AML-193 (cell line): ENCODE measurements around the gene FAM118A.
"Not testable (repeated sequence)": the region's sequence is repeated elsewhere in the genome, so short reads cannot be mapped to it uniquely, and the experiment has no call there.

Experiments used
- DNase-seq, 2 experiments: peaks; one replicate each; lab custom pipeline; 2025; lab: John Stamatoyannopoulos, UW

The FAM118A gene

DNA sequence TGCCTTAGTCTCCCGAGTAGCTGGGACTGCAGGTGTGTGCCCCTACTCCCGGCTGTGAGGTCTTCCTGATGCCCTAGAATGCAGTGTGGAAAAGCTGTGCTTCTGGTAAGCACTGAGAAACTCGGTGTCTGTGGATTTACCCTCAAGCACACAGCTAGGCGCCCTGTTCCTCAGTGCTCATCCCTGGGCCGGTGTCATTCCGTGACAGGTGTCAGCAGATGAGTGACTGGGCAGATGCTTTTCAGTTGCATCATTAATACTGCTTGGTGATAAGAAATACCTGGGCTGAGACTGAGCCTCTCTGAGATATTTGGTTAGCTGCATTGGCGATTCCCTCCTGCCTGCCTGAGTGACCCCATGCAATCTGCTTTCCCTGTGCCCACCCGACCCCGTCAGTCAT lies 21.8 kb downstream of the FAM118A start:
- DNase-seq = no peak

DNA sequence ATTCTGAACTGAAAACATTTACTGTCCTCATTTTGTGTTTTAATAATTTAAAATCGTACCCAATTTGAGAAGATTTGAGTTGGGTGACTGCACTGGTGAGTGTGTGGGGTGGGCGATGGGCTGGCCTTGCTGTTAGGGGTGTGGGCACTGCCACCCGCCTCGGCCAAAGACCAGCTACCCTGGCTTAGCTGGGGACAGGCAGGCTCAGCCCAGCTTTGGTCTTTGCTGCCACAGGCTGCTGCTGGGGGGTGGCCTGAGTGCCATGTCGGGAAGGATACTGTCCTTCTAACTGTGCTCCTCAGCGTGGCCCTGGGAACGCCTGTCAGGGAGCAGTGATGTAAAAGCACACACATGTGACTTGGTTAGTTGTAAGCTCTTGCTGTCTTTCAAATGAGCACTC lies 22.3 kb downstream of the FAM118A start:
- no peak for DNase-seq

DNA sequence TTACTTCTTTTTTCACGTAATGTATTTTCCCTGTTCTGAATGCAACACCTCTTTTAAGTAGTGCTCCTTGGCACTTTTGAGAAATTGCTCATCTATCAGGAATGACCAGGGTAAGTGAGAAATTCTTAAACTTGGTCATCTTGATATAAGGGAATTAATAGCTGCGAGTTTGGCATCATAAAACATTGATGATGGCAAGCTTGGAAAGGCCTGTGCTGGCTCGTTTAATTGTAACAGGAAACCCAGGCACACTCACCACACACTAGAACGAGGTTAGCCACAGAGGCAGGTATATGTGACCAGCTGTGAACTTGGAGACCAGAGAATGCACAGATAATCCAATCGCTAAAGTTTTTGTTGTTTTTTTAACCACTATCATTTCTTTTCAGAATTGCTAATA lies 24.3 kb downstream of the FAM118A start:
- DNase-seq = no peak

DNA sequence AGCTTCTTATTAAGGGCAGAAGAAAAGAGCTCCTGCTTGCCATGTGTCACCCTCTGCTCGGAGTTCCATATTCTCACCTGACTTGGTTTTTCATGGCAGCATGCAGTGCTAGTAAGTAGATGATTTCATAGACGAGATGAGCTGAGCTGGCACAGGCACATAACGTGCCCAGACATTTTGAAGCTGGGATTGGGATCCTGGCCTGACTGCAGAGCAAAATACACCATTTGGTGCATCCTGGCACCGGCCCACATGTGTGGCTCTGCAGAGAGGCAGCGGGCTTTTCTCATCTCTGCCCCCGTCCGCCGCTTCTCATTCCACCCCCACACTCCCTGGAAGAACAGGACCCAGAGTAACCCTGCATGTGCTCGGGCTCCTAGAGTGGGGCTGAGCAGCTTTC lies 24.8 kb downstream of the FAM118A start:
- no peak for DNase-seq

DNA sequence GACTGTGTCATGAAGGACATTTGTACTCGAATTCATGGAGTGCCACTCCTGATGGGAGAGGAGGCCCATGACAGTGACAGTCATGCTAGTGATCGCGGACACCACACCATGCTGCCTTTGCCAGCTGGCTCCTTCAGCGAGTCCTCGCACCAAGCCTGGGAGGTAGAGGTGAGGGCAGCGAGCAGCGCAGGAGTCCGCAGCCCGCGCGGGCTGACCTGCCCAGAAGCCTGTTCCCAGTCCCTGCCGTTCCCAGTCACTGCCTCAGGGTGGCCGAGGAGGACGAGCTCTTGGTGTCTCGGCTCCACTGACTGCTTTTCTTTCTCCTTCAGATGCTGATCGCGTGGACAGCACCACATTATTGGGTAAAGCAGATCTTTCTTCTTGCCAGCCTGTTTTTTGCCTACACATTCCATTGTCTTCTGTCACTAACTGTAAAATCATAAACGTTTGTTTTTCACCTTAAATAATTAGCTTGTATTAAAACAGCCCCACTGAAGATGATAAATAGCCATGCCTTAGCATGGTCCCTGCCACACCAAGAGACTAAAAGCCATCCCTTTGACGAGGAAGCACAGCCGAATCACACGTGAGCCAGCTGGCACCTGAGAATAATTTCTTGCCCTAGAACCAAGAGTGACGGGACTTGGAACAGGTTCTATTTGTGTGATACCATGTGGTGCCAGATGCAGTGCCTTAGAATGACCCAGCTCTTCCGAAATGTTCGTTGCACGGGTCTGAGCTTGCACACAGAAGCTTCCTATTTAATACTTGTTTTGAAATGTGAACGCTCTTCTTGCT lies 25.5 kb downstream of the FAM118A start:
- DNase-seq = no peak

DNA sequence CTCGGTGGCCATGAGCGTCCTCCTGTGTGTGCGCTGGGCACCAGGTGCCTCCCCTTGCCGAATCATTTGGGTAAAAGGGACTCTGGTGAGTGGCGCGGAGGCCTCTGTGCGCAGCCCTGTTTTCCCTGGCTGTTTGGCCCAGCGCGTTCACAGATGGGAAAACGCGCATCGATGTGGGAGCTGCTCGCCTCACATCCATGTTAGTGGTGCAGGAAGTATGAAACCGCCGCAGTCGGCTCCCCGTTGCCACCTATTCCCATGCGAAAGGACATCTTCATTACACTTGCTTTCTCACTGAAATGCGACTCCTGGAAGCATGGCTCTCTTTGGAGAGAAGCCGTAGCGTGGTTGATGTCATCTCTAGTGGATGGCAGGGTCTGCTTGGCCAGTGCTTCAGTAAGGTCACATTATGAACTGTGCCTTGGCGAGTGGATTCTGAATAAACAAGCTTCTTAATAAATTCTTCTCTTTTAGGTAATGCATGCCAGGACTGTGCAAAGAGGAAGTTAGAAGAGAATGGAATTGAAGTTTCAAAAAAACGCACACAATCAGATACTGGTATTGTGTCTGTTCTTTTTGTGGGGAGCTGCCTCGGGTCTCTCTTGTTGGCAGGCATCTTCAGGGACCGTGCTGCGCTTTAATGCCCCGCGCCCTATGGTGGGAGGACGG lies 26.3 kb downstream of the FAM118A start:
- no peak for DNase-seq

DNA sequence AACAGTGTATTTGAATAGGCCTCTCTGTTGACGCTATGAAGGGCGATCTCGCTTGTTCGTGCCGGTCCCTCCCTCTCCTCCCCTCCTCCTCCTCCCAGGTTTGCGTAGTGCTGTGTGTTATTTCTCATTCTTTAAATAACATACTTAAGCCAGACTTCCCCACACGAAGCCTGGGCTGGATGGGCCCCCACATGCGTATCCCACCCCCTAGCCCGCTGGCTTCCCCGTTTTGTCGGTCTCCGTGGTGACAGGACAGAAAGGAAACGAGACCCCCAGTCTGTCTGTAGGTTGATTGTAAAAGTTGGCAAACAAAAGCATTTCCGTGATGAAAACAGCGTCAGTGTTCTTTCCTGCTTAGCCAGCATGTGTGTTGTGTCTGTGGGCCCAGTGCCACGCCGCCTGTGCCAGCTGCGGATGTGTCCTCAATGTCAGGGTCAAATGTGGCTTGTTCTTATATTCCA lies 27.3 kb downstream of the FAM118A start:
- no peak for DNase-seq

DNA sequence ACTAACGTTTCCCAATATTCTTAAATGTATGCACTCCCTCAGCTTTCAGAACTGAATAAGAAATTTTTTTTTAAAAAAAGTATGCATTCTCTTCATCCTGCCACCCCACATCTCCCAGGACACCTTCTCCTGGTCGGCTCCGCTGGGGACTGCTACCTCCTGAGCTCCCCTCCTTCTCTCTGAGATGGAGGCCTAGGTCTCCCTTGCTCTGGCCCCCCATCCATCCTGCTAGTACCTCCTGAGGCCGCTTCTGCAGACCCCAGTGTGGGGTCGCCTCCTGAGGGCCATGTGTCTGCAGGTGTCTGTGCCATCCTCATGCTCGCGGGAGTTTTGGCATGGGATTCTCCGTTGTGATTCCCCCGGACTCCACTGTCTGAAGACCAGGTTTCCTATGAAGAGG lies 27.8 kb downstream of the FAM118A start:
- DNase-seq = no peak

DNA sequence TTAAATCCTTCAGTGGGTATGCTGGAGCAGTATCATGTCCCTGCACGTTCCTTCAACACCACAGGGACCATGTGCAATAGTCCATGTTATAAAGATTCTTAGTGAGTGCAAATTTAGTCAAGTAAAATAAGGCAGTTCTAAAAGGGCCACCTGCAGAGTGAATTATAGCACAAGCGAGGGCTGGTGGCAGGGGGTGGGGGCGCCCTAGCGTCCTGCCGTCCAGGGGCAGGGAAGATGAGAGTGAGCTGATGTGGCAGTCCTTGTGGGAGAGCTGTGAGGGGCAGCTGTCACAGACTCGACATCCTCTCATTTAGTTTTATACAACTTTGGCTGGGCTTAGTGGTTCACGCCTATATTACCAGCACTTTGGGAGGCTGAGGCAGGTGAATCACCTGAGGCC lies 29.1 kb downstream of the FAM118A start:
- DNase-seq = no peak

DNA sequence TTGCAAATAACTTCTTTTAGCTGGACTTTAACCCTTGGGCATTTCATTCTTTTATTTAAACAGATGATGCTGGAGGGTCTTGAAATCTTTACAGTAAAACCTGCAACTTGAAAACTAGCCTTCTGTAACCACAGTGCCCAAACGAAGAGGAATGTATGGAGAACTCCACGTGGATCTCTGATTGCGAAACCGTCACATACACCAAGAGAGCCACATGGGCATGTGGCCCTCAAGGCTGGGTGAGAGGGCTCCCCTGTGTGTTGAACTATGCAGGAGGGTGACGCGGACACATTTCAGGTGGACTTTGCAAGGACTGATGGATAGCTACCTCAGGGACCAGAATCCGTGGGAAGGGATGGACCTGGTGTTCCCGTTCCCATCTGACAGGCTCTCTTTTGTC lies 30.6 kb downstream of the FAM118A start:
- no peak for DNase-seq

DNA sequence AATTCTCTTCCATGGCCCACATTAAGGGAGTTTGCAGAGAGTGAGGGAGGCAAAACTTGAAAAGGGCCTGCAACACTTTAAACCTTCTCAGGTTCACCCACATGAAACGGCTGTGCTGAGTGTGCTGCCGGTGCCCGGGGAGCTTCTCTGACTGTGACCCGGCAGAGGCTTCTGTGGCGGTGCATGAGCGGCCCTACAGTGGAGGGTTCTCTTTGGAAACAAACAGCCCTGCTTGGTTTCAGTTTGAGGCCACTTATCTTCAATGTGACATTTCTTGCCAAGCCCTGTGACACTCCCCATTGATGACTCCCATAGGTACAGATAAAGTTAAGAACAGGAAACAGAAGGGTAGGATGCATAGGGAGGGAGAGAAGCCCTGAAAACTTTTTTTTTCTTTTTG lies 31.8 kb downstream of the FAM118A start:
- no peak for DNase-seq

DNA sequence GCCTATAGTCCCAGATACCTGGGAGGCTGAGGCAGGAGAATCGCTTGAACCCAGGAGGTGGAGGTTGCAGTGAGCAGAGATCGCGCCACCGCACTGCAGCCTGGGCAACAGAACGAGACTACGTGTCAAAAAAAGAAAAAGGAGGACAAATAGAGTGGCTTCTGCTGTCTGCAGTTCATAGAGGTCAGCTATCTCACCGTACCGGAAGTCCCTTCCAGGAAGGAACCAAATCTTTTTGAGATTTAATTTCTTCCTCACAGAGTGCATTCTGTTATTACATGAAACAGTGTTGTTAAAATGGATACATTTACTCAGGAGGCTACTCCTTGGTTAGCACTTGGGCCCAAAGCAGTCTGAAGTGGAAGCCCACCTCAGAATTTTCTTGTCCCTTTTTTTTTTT lies 33.4 kb downstream of the FAM118A start:
- no peak for DNase-seq

DNA sequence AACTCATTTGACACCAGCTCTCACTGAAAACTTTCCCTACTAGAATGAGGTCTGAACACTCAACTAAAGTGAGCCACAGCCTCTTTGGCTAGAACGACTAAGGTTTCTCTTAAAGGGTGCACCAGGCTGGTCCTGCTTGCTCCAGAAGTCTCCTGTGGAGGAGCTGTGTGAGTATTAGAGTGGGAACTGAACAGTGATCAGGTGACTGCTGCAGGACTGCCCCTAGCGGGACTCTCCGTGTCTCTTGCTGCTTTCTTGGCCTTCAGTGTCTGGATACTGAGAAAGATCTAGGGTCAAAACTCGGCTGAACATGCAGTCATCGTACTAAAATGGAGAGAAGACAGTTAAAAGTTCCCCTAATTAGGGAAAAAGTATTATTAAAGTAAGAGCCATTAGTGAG lies 34.6 kb downstream of the FAM118A start:
- DNase-seq = no peak

DNA sequence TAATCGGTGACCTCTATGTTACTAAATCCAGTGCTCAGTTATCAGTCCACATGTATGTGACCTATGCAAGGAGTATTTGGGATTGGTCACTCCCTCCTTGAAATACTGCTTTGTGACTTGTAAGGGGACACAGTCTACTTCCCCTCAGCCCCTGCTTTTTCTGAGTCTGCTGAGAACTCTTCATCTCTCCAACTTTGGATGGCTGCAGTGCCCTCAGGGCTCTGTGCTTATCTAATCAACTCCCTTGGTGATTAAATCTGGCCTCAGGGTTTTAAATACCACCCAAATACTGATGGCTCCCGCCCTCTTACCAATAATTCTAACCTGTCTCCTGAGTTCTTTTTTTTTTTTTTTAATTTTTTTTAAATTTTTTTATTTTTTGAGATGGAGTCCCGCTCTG lies 40.2 kb downstream of the FAM118A start:
- no peak for DNase-seq

DNA sequence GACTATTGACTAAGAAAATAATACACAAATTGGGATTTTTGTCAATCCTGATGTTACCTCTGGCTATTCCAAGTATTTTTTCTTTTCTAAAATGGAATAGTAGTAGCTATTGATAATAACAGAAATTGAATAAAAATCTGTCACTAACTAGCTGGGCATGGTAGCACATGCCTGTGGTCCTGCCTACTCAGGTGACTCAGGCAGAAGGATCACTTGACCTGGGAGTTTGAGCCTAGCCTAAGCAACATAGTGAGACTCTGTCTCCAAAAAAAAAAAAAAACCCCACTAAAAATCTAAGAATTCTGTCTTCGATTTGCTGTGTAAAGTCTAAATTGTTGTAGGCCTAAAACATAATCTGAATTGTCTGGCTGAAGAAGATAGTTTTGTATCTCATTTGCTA lies 42.2 kb downstream of the FAM118A start:
- DNase-seq = no peak

DNA sequence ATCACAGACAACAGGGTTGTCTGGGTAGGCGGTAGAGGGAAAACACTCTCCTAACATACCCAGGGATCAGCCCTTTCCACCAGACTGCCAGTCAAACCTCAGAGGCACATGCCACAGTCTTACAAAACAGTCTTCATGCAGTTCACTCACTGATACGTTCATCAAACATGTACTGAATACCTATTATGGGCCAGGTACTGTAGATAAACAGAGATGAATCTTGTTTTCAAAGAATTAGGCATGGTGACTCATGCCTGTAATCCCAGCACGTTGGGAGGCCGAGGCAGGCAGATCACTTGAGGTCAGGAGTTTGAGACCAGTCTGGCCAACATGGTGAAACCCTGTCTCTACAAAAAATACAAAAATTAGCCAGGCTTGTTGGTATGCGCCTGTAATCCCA lies 43.0 kb downstream of the FAM118A start:
- DNase-seq = not testable (repeated sequence)

DNA sequence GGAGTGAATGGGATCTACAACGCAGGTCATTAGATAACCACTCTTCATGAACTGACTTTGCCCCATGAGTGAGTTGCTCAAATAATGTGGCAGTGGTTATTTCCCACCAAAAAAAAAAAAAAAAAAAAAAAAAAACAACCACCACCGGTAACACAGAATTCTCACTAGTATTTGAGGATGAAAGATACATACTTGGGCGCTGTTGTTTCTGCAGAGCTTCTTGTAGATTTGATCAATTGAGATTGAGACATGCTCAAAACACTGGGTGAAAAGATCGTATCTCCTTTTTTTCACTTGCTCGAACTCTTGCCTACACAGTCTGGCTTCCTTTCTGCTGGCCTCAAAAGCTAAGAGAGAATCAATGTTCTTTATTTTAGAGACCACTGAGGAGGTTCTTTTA lies 44.1 kb downstream of the FAM118A start:
- DNase-seq = no peak

DNA sequence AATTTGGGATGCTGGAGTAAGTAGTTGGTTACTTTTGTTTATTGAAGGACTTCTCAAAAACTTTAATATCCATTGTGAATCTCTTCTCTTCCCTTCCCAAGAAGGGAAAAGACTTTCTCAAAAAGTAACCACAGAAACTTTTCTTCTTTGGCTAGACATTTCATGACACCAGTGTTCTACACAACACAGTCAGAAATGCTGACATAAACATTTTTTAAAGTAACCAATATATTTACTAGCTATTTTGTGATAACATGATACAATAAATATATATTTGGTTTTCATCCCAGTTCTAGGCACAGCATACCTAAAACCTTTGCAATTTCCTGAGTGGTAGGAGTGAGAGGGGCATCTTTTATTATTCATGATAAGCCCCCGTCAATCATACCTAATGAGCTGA lies 47.8 kb downstream of the FAM118A start:
- no peak for DNase-seq

DNA sequence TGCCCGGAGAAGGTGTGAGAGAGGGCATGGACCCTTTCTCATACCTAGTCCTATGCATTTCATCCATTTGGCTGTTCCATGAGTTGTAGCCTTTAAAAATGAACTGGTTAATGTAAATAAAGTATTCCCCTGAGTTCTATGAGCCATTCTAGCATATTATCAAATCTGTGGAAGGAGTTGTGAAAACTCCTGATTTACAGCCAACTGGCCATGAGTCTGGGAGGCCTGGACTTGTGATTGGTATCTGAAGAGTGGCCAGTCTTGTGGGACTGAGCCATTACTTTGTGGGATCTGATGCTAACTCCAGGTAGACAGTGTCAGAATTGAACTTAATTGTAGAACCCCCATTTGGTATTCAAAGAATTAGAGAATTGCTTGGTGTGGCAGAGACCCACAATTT lies 48.4 kb downstream of the FAM118A start:
- no peak for DNase-seq

DNA sequence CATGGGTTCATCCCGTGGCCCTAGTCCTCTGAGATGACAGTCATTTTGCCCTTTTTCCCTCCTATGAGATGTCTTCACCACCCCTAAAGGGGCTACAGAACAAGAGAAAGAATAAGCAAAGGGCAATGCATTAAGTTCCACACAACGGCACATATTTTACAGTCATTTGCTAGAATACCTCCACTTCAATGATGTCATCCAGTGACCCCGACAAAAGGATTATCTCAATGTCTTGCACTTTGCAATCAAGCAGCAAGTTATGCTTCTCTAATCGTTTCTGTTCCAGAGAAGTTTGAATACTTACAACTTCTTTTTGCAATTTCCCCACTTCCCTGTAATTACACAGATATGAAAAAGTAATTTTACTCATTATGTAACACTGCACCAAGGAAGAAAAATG lies 49.9 kb downstream of the FAM118A start:
- no peak for DNase-seq

DNA sequence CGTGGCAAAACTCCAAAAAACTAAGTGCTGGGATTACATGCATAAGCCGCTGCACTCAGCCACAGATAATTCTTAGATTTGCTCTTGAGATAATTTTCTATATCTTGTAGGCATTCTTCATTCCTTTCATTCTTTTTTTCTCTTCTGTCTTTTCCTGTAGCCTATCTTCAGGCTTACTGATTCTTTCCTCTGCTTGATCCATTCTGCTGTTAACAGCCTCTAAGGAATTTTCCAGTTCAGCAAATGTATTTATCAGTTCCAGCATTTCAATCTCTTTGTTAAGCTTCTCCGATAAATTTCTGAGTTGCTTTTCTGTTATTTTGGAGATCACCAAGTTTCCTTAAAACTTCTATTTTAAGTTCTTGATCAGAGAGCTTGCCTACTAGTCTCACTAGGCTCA lies 57.0 kb downstream of the FAM118A start:
- DNase-seq = no peak

DNA sequence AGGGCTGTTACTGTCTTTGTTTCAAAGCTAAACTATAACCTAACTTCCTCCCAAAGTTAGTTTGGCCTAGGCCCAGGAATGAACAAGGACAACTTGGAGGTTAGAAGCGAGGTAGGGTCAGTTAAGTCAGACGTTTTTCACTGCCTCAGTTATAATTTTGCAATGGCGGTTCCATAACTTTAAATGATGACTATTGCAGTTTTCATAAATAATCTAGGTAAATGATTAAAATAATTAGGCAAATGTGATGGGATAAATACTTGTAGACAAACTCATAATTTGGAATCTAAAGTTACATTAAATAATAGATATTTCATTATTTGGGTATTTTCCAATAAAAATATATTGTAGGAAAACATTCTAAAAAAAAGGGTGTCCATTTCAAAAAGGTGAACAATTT lies 63.9 kb downstream of the FAM118A start:
- DNase-seq = not testable (repeated sequence)

DNA sequence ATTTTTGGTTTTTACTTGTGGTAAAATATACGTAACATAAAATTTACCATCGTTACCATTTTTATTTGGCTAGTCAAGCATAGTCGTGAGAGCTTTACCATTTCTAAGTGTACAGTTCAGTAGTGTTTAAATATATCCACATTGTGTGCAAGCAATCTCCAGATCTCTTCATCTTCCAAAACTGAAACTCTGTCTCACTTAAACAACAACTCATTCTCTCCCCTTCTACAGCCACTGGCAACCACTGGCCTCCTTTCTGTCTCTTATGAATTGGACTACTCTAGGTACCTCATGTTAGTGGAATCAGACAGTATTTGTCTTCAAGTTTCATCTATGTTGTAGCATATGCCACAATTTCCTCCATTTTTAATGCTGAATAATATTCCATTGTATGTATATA lies 66.3 kb downstream of the FAM118A start:
- no peak for DNase-seq

DNA sequence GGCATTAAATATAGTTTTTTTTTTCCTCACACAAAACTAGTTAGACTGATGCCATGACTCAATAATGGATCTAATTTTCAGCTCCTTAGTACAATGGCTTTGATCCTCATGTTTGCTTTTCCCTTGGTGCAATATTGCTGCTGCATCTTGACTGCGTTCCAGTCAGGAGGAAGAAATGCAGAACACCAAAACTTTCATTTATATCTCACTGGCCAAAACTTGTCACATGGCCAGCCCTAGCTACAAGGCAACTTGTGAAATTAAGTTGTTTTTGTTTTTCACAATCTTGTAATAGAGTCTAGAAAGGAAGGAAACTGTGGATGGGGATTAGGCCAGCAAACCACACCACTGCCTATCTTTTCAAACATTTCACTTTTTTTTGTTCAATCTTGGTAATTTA lies 67.0 kb downstream of the FAM118A start:
- peak; percentile 78 to 87 for DNase-seq
